ENCODE results near the gene ATP5F1D. TPM values are rescaled to one million over a fixed set of nuclear protein-coding genes. Genes with fewer than 3 reads are reported as not detected.

ATP5F1D gene
- total and polyA plus RNA-seq, 2 of the 13 experiments (the other 11 are each of a cell fraction or from before 2014, with no cell fraction given) = 39.4 to 78.7 TPM

- no peak; the same call in 1 of the 2 replicates for TF ChIP-seq BRF2 (CRISPR knock-in tag; IDR thresholded peaks at IDR 0.05)
- TF ChIP-seq ZNF770 (CRISPR knock-in tag; IDR thresholded peaks at IDR 0.05) = no peak
- TF ChIP-seq NFIB (CRISPR knock-in tag; IDR thresholded peaks at IDR 0.05; ENCODE audit: borderline replicate concordance) = no peak
- TF ChIP-seq ATAD3A (CRISPR knock-in tag; IDR thresholded peaks at IDR 0.05) = no peak
- 0 out of 2 replicates have a peak, but pooled peaks have one; percentile 3 for TF ChIP-seq ZNF280B (CRISPR knock-in tag; IDR thresholded peaks at IDR 0.05; ENCODE audit: borderline replicate concordance)
- peak; percentile 43; the same call in 1 of the 2 replicates for TF ChIP-seq ZNF124 (CRISPR knock-in tag; IDR thresholded peaks at IDR 0.05)
- peak; percentile 83 for TF ChIP-seq HDAC1 (CRISPR knock-in tag; IDR thresholded peaks at IDR 0.05)
- peak; percentile 78; the same call in 1 of the 2 replicates for TF ChIP-seq ZSCAN25 (CRISPR knock-in tag; IDR thresholded peaks at IDR 0.05)
- TF ChIP-seq ZEB1 (IDR thresholded peaks at IDR 0.05; ENCODE audit: insufficient replicate concordance, low read depth) = no peak
- peak; percentile 80; the same call in 1 of the 2 replicates for TF ChIP-seq THAP8 (CRISPR knock-in tag; IDR thresholded peaks at IDR 0.05; ENCODE audit: borderline replicate concordance)
- TF ChIP-seq MEIS1 (CRISPR knock-in tag; IDR thresholded peaks at IDR 0.05; ENCODE audit: borderline replicate concordance) = no peak
- TF ChIP-seq ZSCAN29 (CRISPR knock-in tag; conservative IDR thresholded peaks at IDR 0.05) = no peak
- no peak for TF ChIP-seq NPAS2 (CRISPR knock-in tag; IDR thresholded peaks at IDR 0.05; ENCODE audit: borderline replicate concordance)
- peak; percentile 87 for TF ChIP-seq MXD3 (CRISPR knock-in tag; IDR thresholded peaks at IDR 0.05)
- no peak for TF ChIP-seq ZNF276 (CRISPR knock-in tag; IDR thresholded peaks at IDR 0.05; ENCODE audit: low read depth)
- TF ChIP-seq CAMTA2 (CRISPR knock-in tag; IDR thresholded peaks at IDR 0.05; ENCODE audit: borderline replicate concordance) = 0 out of 2 replicates have a peak, but pooled peaks have one; percentile 43
- TF ChIP-seq JUNB (CRISPR knock-in tag; IDR thresholded peaks at IDR 0.05; ENCODE audit: borderline replicate concordance) = no peak
- no peak for TF ChIP-seq PHF5A (CRISPR knock-in tag; IDR thresholded peaks at IDR 0.05; ENCODE audit: low read depth, unreplicated experiment)
- TF ChIP-seq E2F2 (CRISPR knock-in tag; IDR thresholded peaks at IDR 0.05; ENCODE audit: borderline replicate concordance) = no peak
- no peak for TF ChIP-seq IKZF1 (IDR thresholded peaks at IDR 0.05)
These were observed 6.7 kb downstream of the ATP5F1D start, which contains the start of gene MIDN (continued) for GRCh38 chr19:1248139-1248785.

Measured in HepG2 (cell line).